ENCODE measurements around the gene PDE6D.

- TF ChIP-seq, protein P1, sequence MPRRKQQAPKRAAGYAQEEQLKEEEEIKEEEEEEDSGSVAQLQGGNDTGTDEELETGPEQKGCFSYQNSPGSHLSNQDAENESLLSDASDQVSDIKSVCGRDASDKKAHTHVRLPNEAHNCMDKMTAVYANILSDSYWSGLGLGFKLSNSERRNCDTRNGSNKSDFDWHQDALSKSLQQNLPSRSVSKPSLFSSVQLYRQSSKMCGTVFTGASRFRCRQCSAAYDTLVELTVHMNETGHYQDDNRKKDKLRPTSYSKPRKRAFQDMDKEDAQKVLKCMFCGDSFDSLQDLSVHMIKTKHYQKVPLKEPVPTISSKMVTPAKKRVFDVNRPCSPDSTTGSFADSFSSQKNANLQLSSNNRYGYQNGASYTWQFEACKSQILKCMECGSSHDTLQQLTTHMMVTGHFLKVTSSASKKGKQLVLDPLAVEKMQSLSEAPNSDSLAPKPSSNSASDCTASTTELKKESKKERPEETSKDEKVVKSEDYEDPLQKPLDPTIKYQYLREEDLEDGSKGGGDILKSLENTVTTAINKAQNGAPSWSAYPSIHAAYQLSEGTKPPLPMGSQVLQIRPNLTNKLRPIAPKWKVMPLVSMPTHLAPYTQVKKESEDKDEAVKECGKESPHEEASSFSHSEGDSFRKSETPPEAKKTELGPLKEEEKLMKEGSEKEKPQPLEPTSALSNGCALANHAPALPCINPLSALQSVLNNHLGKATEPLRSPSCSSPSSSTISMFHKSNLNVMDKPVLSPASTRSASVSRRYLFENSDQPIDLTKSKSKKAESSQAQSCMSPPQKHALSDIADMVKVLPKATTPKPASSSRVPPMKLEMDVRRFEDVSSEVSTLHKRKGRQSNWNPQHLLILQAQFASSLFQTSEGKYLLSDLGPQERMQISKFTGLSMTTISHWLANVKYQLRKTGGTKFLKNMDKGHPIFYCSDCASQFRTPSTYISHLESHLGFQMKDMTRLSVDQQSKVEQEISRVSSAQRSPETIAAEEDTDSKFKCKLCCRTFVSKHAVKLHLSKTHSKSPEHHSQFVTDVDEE (CRISPR knock-in tag; IDR thresholded peaks at IDR 0.05) = no peak
- TF ChIP-seq, protein P2, sequence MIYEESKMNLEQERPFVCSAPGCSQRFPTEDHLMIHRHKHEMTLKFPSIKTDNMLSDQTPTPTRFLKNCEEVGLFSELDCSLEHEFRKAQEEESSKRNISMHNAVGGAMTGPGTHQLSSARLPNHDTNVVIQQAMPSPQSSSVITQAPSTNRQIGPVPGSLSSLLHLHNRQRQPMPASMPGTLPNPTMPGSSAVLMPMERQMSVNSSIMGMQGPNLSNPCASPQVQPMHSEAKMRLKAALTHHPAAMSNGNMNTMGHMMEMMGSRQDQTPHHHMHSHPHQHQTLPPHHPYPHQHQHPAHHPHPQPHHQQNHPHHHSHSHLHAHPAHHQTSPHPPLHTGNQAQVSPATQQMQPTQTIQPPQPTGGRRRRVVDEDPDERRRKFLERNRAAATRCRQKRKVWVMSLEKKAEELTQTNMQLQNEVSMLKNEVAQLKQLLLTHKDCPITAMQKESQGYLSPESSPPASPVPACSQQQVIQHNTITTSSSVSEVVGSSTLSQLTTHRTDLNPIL (CRISPR knock-in tag; IDR thresholded peaks at IDR 0.05; ENCODE audit: low read depth) = no peak
- no peak for TF ChIP-seq ZFP3 (CRISPR knock-in tag; IDR thresholded peaks at IDR 0.05)
- TF ChIP-seq TCF4 (CRISPR knock-in tag; IDR thresholded peaks at IDR 0.05; ENCODE audit: borderline replicate concordance) = no peak
- TF ChIP-seq, protein P3, sequence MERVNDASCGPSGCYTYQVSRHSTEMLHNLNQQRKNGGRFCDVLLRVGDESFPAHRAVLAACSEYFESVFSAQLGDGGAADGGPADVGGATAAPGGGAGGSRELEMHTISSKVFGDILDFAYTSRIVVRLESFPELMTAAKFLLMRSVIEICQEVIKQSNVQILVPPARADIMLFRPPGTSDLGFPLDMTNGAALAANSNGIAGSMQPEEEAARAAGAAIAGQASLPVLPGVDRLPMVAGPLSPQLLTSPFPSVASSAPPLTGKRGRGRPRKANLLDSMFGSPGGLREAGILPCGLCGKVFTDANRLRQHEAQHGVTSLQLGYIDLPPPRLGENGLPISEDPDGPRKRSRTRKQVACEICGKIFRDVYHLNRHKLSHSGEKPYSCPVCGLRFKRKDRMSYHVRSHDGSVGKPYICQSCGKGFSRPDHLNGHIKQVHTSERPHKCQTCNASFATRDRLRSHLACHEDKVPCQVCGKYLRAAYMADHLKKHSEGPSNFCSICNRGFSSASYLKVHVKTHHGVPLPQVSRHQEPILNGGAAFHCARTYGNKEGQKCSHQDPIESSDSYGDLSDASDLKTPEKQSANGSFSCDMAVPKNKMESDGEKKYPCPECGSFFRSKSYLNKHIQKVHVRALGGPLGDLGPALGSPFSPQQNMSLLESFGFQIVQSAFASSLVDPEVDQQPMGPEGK (CRISPR knock-in tag; IDR thresholded peaks at IDR 0.05; ENCODE audit: borderline replicate concordance) = no peak
Measured at GRCh38 chr2:231821908-231822307, 40.8 kb upstream of the PDE6D start.
